Small intestine (tissue), 7 donors: Measurements from ENCODE around the gene KNSTRN. TPM values are rescaled to one million over a fixed set of nuclear protein-coding genes. Genes with fewer than 3 reads are reported as not detected.

Source experiments
- DNase-seq, 2 donors: peaks; one replicate each; pipeline versions ENCODE4 v3.0.0 to v3.0.0-alpha.2; 2013
- FAIRE-seq: peaks from 2 replicates; lab custom pipeline; 2012; peaks lifted over from hg19 to GRCh38; lab: Jason Lieb, UNC
- H3K27ac ChIP-seq, 3 donors: one replicate each; pipeline ENCODE4 v1.5.1; 2013; ENCODE audit warnings: low read length in 2 of 3, mild to moderate bottlenecking in 2 of 3, control low read depth in 1 of 3, inconsistent platforms in 1 of 3, low read depth in 1 of 3, moderate library complexity in 1 of 3
- H3K27me3 ChIP-seq, 3 donors: one replicate each; pipeline ENCODE4 v1.6.1; 2013; ENCODE audit warnings: low read length in 3 of 3, inconsistent platforms in 1 of 3; ENCODE audit not compliant: control insufficient read depth in 3 of 3, insufficient read depth in 3 of 3
- H3K36me3 ChIP-seq, 3 donors: one replicate each; pipeline ENCODE4 v1.6.1; 2013; ENCODE audit warnings: low read length in 3 of 3, inconsistent platforms in 1 of 3, low read depth in 1 of 3, mild to moderate bottlenecking in 1 of 3, moderate library complexity in 1 of 3; ENCODE audit not compliant: control insufficient read depth in 3 of 3, insufficient read depth in 2 of 3
- H3K4me1 ChIP-seq, 3 donors: one replicate each; pipeline ENCODE4 v1.6.1; 2013; ENCODE audit warnings: low read length in 2 of 3, inconsistent platforms in 1 of 3, low read depth in 1 of 3, mild to moderate bottlenecking in 1 of 3, moderate library complexity in 1 of 3; ENCODE audit not compliant: control insufficient read depth in 3 of 3, insufficient read depth in 2 of 3
- H3K4me3 ChIP-seq, 3 donors: one replicate each; pipeline ENCODE4 v1.5.1; 2013; ENCODE audit warnings: low read length in 3 of 3, control low read depth in 1 of 3, inconsistent platforms in 1 of 3, low read depth in 1 of 3, mild to moderate bottlenecking in 1 of 3, moderate library complexity in 1 of 3
- H3K9me3 ChIP-seq, 2 donors: one replicate each; pipeline ENCODE4 v1.6.1; 2013; ENCODE audit warnings: low read depth in 1 of 2, low read length in 1 of 2; ENCODE audit not compliant: control insufficient read depth in 2 of 2, insufficient read depth in 1 of 2
- WGBS, 3 donors: extraction: QIAGEN DNeasy Blood & Tissue Kit; methylation state at CpG; one replicate each; pipeline ENCODE4 v1.1.7; 2013; 5-methylcytosine and 5-hydroxymethylcytosine counted together
- polyA plus RNA-seq, 4 donors: library from polyadenylated mRNA; stranded (reverse) in 3 of 4; unstranded in 1 of 4; fragments of 200-250 nt in 3 of 4; fragments of 120-200 nt in 1 of 4; gene quantifications; one replicate each; pipeline versions ENCODE4 v1.2.1 to v1.2.3, GENCODE V29; 2013
- donor health status: healthy with polysubstance abuse.
- donor health status: control.
- donor health status: control.
- donor health status: Bipolar disorder and iron deficiency.
- donor health status: healthy.

The KNSTRN gene
- polyA plus RNA-seq, 4 donors = 4.1 to 24.3 (median 12.9) TPM

DNA sequence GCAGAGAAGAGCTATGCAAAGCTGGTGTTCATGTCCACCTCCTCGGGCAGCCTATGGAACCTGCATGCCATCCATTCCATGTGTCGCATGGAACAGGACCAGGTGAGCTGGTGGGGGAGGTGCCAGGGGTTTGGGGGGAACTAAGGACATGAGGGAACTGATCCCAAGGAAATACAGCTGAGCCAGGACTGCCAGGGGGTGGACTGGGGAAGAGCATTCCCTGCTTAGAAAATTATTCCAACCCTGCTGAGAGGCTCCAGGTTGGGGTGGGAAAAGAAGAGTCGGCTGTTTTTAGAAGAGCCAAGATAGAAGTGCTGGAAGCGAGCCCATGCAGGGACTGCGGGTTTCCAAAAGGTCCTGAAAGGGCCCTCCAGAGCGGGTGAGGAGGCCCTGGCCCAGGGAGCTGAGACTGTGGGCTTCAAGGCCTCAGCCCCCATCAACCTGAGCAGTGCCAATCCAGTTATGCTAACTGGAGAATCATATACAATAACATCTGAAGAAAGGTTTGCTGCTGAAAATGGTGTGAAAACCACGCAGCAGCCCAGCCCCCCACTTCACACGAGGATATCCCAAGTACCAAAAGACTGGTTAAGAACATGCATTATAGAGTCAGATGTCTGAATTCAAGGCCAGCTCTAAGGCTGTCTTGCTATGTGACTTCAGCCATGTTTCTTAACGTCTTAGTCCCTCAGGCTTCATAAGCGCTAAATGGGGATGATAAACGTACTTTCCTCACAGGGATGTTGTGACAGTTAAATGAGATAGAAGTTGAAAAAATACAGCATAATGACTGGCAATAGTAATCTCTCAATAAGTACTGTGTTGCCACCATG is 16.7 kb upstream of the KNSTRN start:
- FAIRE-seq = no peak
- H3K27me3 ChIP-seq = no peaks in the 10 kb centered on the region
- H3K4me1 ChIP-seq = peaks cover 0 to 9% (median 5%) of the 10 kb centered on the region in 3 donors
- H3K27ac ChIP-seq = no peak overlapping the region
- H3K4me3 ChIP-seq = no peak overlapping the region
- WGBS, 3 donors = 89 to 93% (median 89%) methylated on average over 11 of the region's 11 CpGs
- no peak for DNase-seq
- no peaks in the 10 kb centered on the region for H3K36me3 ChIP-seq
- H3K9me3 ChIP-seq = no peaks in the 10 kb centered on the region

DNA sequence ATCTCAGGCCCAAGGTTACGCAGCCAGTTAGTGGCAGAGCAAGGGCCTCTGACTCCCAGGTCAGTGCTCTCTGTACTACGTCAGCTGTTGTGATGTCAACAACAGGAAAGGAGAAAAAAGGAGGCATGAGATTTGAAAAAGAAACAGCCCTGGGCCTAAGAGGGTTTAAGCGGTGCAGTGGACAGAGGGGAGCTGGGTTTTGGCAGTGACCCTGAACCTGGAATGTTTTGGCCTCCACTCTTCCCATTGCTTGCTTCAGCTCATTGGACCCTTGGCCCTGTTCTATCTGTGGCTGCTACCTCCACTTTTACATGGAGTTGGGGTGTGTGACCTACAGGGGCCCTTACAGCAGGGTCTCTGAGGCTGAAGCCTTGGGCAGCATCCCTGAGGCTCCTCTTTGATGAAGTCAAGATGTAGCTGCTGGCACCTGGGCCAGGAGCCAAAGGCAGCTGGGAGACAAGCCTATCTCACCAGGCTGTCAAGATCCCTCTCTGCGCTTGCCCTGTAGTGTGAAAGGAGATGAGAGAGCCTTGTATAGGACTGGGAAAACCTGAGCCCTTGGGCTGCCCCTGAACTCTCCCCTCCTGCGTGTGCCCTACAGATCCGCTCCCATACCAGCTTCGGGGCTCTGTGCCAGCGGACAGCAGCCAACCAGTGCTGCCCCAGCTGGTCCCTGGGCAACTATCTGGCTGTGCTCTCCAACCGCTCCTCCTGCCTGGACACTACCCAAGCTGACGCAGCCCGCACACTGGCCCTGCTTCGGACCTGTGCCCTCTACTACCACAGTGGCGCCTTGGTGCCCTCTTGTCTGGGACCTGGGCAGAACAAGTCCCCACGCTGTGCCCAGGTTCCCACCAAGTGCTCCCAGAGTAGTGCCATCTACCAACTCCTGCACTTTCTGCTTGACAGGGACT is 15.8 kb upstream of the KNSTRN start:
- Histone ChIP-seq H3K4me3 (no peak overlapping the region), H3K36me3 (no peaks in the 10 kb centered on the region), H3K9me3 (no peaks in the 10 kb centered on the region), H3K27ac (peak overlapping the region in 1 of 3 donors; percentile 62), H3K4me1 (peaks cover 0 to 9% (median 5%) of the 10 kb centered on the region in 3 donors), H3K27me3 (no peaks in the 10 kb centered on the region)
- peak in 1 of 2 donors; percentile 46 for DNase-seq
- FAIRE-seq = no peak
- WGBS, 3 donors = 48 to 85% (median 63%) methylated on average over 14 of the region's 14 CpGs

DNA sequence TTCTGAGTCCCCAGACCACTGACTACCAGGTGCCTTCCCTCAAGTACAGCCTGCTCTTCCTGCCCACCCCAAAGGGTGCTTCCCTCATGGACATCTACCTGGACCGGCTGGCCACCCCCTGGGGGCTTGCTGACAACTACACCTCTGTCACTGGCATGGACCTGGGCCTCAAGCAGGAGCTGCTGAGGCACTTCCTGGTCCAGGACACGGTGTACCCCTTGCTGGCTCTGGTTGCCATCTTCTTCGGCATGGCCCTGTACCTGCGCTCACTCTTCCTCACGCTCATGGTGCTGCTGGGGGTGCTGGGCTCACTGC is 15.2 kb upstream of the KNSTRN start:
- DNase-seq (no peak), FAIRE-seq (no peak)
- H3K27ac ChIP-seq = peak overlapping the region in 2 of 3 donors; percentile 34 to 62
- WGBS, 3 donors = 60 to 74% (median 67%) methylated on average over 5 of the region's 5 CpGs
- peaks cover 0 to 9% (median 5%) of the 10 kb centered on the region in 3 donors for H3K4me1 ChIP-seq
- H3K9me3 ChIP-seq = no peaks in the 10 kb centered on the region
- no peaks in the 10 kb centered on the region for H3K36me3 ChIP-seq
- peak overlapping the region in 1 of 3 donors; percentile 20 for H3K4me3 ChIP-seq
- no peaks in the 10 kb centered on the region for H3K27me3 ChIP-seq

DNA sequence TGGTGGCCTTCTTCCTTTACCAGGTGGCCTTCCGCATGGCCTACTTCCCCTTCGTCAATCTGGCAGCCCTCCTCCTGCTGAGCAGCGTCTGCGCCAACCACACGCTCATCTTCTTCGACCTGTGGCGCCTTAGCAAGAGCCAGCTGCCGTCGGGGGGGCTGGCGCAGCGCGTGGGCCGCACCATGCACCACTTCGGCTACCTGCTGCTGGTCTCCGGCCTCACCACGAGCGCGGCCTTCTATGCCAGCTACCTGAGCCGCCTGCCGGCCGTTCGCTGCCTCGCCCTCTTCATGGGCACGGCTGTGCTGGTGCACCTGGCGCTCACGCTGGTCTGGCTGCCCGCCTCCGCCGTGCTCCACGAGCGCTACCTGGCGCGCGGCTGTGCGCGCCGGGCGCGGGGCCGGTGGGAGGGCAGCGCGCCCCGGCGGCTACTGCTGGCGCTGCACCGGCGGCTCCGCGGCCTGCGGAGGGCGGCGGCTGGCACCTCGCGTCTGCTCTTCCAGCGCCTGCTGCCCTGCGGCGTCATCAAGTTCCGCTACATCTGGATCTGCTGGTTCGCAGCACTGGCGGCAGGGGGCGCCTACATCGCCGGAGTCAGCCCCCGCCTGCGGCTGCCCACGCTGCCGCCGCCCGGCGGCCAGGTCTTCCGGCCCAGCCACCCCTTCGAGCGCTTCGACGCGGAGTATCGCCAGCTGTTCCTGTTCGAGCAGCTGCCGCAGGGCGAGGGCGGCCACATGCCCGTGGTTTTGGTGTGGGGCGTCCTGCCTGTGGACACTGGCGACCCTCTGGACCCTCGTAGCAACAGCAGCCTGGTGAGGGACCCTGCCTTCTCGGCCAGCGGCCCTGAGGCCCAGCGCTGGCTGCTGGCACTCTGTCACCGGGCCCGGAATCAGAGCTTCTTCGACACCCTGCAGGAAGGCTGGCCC is 14.6 kb upstream of the KNSTRN start:
- Histone ChIP-seq H3K9me3 (no peaks in the 10 kb centered on the region), H3K4me3 (peak overlapping the region in 2 of 3 donors; percentile 20), H3K36me3 (no peaks in the 10 kb centered on the region), H3K27ac (peak overlapping the region; percentile 33 to 62 (median 34)), H3K27me3 (no peaks in the 10 kb centered on the region), H3K4me1 (peaks cover 0 to 9% (median 5%) of the 10 kb centered on the region in 3 donors)
- WGBS, 3 donors = 7 to 10% (median 8%) methylated on average over 75 to 91 of the region's 91 CpGs
- peak; percentile 91 to 95 for DNase-seq
- FAIRE-seq = no peak

DNA sequence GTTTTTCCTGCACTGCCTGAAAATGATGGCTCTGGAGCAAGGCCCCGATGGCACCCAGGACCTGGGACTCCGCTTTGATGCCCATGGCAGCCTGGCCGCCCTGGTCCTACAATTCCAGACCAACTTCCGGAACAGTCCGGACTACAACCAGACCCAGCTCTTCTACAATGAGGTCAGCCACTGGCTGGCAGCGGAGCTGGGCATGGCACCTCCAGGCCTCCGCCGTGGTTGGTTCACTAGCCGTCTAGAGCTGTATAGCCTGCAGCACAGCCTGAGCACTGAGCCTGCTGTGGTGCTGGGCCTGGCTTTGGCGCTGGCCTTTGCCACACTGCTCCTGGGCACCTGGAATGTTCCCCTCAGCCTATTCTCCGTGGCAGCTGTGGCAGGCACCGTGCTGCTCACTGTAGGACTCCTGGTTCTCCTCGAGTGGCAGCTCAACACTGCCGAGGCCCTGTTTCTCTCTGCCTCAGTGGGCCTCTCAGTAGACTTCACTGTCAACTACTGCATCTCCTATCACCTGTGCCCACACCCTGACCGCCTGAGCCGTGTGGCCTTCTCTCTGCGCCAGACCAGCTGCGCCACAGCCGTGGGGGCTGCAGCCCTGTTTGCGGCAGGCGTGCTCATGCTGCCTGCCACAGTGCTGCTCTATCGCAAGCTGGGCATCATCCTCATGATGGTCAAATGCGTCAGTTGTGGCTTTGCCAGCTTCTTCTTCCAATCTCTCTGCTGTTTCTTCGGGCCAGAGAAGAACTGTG is 13.6 kb upstream of the KNSTRN start:
- Histone ChIP-seq H3K36me3 (no peaks in the 10 kb centered on the region), H3K27me3 (no peaks in the 10 kb centered on the region), H3K4me1 (peaks cover 0 to 9% (median 5%) of the 10 kb centered on the region in 3 donors), H3K4me3 (no peak overlapping the region), H3K9me3 (no peaks in the 10 kb centered on the region), H3K27ac (no peak overlapping the region)
- whole genome bisulfite sequencing, 3 donors = 91 to 95% (median 93%) methylated on average over 23 to 24 of the region's 24 CpGs
- FAIRE-seq (no peak), DNase-seq (no peak)

DNA sequence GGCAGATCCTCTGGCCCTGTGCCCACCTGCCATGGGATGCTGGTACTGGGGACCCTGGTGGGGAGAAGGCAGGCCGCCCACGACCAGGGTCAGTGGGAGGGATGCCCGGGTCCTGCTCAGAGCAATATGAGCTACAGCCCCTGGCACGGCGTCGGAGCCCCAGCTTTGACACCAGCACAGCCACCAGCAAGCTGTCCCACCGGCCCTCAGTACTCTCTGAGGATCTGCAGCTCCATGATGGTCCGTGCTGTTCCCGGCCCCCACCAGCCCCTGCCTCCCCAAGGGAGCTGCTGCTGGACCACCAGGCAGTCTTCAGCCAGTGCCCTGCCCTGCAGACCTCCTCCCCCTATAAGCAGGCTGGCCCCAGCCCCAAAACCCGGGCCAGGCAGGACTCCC is 13.0 kb upstream of the KNSTRN start:
- Histone ChIP-seq H3K4me1 (peaks cover 0 to 9% (median 5%) of the 10 kb centered on the region in 3 donors), H3K27me3 (no peaks in the 10 kb centered on the region), H3K9me3 (no peaks in the 10 kb centered on the region), H3K27ac (no peak overlapping the region), H3K4me3 (no peak overlapping the region), H3K36me3 (no peaks in the 10 kb centered on the region)
- DNase-seq (no peak), FAIRE-seq (no peak)
- WGBS, 3 donors = 91 to 95% (median 95%) methylated on average over 9 to 10 of the region's 10 CpGs

DNA sequence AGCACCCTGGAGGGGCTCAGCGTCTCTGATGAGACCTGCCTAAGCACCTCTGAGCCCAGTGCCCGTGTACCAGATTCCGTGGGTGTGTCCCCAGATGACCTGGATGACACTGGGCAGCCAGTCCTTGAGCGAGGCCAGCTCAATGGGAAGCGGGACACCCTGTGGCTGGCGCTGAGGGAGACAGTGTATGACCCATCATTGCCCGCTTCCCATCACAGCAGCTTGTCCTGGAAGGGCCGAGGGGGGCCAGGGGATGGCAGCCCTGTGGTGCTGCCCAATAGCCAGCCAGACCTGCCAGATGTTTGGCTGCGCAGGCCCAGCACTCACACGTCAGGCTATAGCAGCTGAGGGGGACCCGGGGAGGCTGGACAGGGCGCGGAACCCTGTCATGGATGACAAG is 12.6 kb upstream of the KNSTRN start:
- DNase-seq (no peak), FAIRE-seq (no peak)
- no peaks in the 10 kb centered on the region for H3K36me3 ChIP-seq
- 82 to 91% (median 90%) methylated on average over 13 of the region's 13 CpGs for WGBS, 3 donors
- H3K27ac ChIP-seq = no peak overlapping the region
- no peak overlapping the region for H3K4me3 ChIP-seq
- peaks cover 0 to 9% (median 5%) of the 10 kb centered on the region in 3 donors for H3K4me1 ChIP-seq
- no peaks in the 10 kb centered on the region for H3K9me3 ChIP-seq
- no peaks in the 10 kb centered on the region for H3K27me3 ChIP-seq
